ENCODE measurements around the gene ITPKB.

- TF ChIP-seq, protein P1, sequence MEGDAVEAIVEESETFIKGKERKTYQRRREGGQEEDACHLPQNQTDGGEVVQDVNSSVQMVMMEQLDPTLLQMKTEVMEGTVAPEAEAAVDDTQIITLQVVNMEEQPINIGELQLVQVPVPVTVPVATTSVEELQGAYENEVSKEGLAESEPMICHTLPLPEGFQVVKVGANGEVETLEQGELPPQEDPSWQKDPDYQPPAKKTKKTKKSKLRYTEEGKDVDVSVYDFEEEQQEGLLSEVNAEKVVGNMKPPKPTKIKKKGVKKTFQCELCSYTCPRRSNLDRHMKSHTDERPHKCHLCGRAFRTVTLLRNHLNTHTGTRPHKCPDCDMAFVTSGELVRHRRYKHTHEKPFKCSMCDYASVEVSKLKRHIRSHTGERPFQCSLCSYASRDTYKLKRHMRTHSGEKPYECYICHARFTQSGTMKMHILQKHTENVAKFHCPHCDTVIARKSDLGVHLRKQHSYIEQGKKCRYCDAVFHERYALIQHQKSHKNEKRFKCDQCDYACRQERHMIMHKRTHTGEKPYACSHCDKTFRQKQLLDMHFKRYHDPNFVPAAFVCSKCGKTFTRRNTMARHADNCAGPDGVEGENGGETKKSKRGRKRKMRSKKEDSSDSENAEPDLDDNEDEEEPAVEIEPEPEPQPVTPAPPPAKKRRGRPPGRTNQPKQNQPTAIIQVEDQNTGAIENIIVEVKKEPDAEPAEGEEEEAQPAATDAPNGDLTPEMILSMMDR (IDR thresholded peaks at IDR 0.05; ENCODE audit: low read length), result no peak
- no peak for TF ChIP-seq EZH2phosphoT487 (IDR thresholded peaks at IDR 0.05; ENCODE audit: low read length)
These were observed 91.4 kb downstream of the ITPKB start for GRCh38 chr1:226647719-226648118.

Data from MM.1S (cell line).